Trophoblast cell (in vitro differentiated cells and primary cell): ENCODE data around the gene ACCSL.

Experiments used
- DNase-seq, 2 donors: peaks; one replicate each; pipeline ENCODE4 v3.0.0-alpha.2; 2016
- H2AFZ ChIP-seq: 2 replicates; pipeline ENCODE4 v1.6.1; 2013; ENCODE audit warnings: low read length, moderate library complexity, mild to moderate bottlenecking; ENCODE audit not compliant: insufficient read depth, poor library complexity
- H2AK5ac ChIP-seq: 2 replicates; pipeline ENCODE4 v1.6.1; 2013; ENCODE audit warnings: mild to moderate bottlenecking, low read length
- H2BK120ac ChIP-seq: 2 replicates; pipeline ENCODE4 v1.6.1; 2013; ENCODE audit warnings: low read length, mild to moderate bottlenecking, moderate library complexity; ENCODE audit not compliant: insufficient read depth, poor library complexity
- H2BK12ac ChIP-seq: 2 replicates; pipeline ENCODE4 v1.6.1; 2013; ENCODE audit warnings: mild to moderate bottlenecking, low read length, moderate library complexity
- H2BK5ac ChIP-seq: 2 replicates; pipeline ENCODE4 v1.6.1; 2013; ENCODE audit warnings: low read length, low read depth, moderate library complexity, mild to moderate bottlenecking; ENCODE audit not compliant: poor library complexity
- H3K14ac ChIP-seq: 2 replicates; pipeline ENCODE4 v1.6.1; 2013; ENCODE audit warnings: mild to moderate bottlenecking, low read length
- H3K18ac ChIP-seq: 2 replicates; pipeline ENCODE4 v1.6.1; 2013; ENCODE audit warnings: mild to moderate bottlenecking, low read length
- H3K23ac ChIP-seq: 2 replicates; pipeline ENCODE4 v1.6.1; 2013; ENCODE audit warnings: low read length
- H3K27ac ChIP-seq: 2 replicates; pipeline ENCODE4 v1.5.1; 2013; ENCODE audit warnings: low read depth, mild to moderate bottlenecking, inconsistent platforms, low read length, moderate library complexity
- H3K27me3 ChIP-seq: 2 replicates; pipeline ENCODE4 v1.6.1; 2013; ENCODE audit warnings: inconsistent platforms, mild to moderate bottlenecking, low read length, moderate library complexity; ENCODE audit not compliant: insufficient read depth
- H3K36me3 ChIP-seq, 2 experiments: 1 replicate in 1 of 2; 2 replicates in 1 of 2; pipeline ENCODE4 v1.6.1; 2013; ENCODE audit warnings: low read length in 2 of 2, mild to moderate bottlenecking in 2 of 2, moderate library complexity in 1 of 2; ENCODE audit not compliant: insufficient read depth in 2 of 2, control insufficient read depth in 1 of 2
- H3K4ac ChIP-seq: 2 replicates; pipeline ENCODE4 v1.6.1; 2013; ENCODE audit warnings: low read depth, mild to moderate bottlenecking, low read length, moderate library complexity
- H3K4me1 ChIP-seq, 2 experiments: 1 replicate in 1 of 2; 2 replicates in 1 of 2; pipeline ENCODE4 v1.6.1; 2013; ENCODE audit warnings: low read length in 2 of 2, mild to moderate bottlenecking in 2 of 2, moderate library complexity in 1 of 2; ENCODE audit not compliant: insufficient read depth in 2 of 2, control insufficient read depth in 1 of 2
- H3K4me2 ChIP-seq: 2 replicates; pipeline ENCODE4 v1.6.1; 2013; ENCODE audit warnings: inconsistent platforms, mild to moderate bottlenecking, low read length, moderate library complexity
- H3K4me3 ChIP-seq: 2 replicates; pipeline ENCODE4 v1.5.1; 2013; ENCODE audit warnings: mild to moderate bottlenecking, low read depth, low read length, inconsistent platforms
- H3K79me1 ChIP-seq: one replicate; pipeline ENCODE4 v1.6.1; 2013; ENCODE audit warnings: low read length
- H3K79me2 ChIP-seq: 2 replicates; pipeline ENCODE4 v1.6.1; 2013; ENCODE audit warnings: low read length, mild to moderate bottlenecking; ENCODE audit not compliant: control insufficient read depth, insufficient read depth, poor library complexity
- H3K9ac ChIP-seq: 2 replicates; pipeline ENCODE4 v1.6.1; 2013; ENCODE audit warnings: mild to moderate bottlenecking, low read length
- H3K9me3 ChIP-seq: 2 replicates; pipeline ENCODE4 v1.6.1; 2013; ENCODE audit warnings: low read depth, mild to moderate bottlenecking, control low read depth, inconsistent platforms, low read length; ENCODE audit not compliant: insufficient read depth
- H4K12ac ChIP-seq: 2 replicates; pipeline ENCODE4 v1.6.1; 2013; ENCODE audit warnings: low read depth, mild to moderate bottlenecking, low read length, moderate library complexity
- H4K8ac ChIP-seq: 2 replicates; pipeline ENCODE4 v1.6.1; 2013; ENCODE audit warnings: low read depth, mild to moderate bottlenecking, low read length, moderate library complexity
- H4K91ac ChIP-seq: one replicate; pipeline ENCODE4 v1.6.1; 2013; ENCODE audit warnings: low read depth, mild to moderate bottlenecking, low read length, moderate library complexity
- WGBS: extraction: QIAGEN DNeasy Blood & Tissue Kit; methylation state at CpG from one replicate; pipeline ENCODE4 v1.1.7; 2013; ENCODE audit warnings: missing lambda C conversion rate; ENCODE audit not compliant: insufficient read length, insufficient coverage; ENCODE audit errors: extremely low coverage; 5-methylcytosine and 5-hydroxymethylcytosine counted together

The ACCSL gene

GRCh38 chr11:44031549-44031948, 16.2 kb upstream of the ACCSL start:
- WGBS, result no CpG with 5 or more reads among the region's 5 CpGs
- H2BK12ac ChIP-seq, result no peak overlapping the region
- H3K4ac ChIP-seq, result no peak overlapping the region

GRCh38 chr11:44032299-44033085, 15.3 kb upstream of the ACCSL start:
- Histone ChIP-seq H3K27ac (no peak overlapping the region), H2AK5ac (no peak overlapping the region), H3K79me1 (no peaks in the 10 kb centered on the region), H3K4me2 (no peak overlapping the region), H4K8ac (no peak overlapping the region), H4K12ac (no peak overlapping the region), H3K14ac (no peak overlapping the region), H3K23ac (no peak overlapping the region), H4K91ac (no peak overlapping the region), H3K36me3 (no peaks in the 10 kb centered on the region), H2BK12ac (no peak overlapping the region), H3K18ac (no peak overlapping the region), H3K9me3 (peaks cover 2% of the 10 kb centered on the region), H2AFZ (no peak overlapping the region), H2BK5ac (no peak overlapping the region), H3K9ac (no peak overlapping the region), H3K4me3 (no peak overlapping the region), H3K4ac (no peak overlapping the region), H3K4me1 (peaks cover 6 to 21% of the 10 kb centered on the region in 2 experiments), H3K27me3 (no peaks in the 10 kb centered on the region), H3K79me2 (no peaks in the 10 kb centered on the region), H2BK120ac (no peak overlapping the region)
- DNase-seq, result no peak
- WGBS, result no CpG with 5 or more reads among the region's 15 CpGs

More at GRCh38 chr11:44031549-44031948, 16.2 kb upstream of the ACCSL start:
- Histone ChIP-seq H2BK5ac (no peak overlapping the region), H4K91ac (no peak overlapping the region), H3K27me3 (no peaks in the 10 kb centered on the region), H3K18ac (no peak overlapping the region), H3K14ac (no peak overlapping the region), H4K12ac (no peak overlapping the region), H4K8ac (no peak overlapping the region), H3K79me1 (no peaks in the 10 kb centered on the region), H2AFZ (no peak overlapping the region), H3K23ac (no peak overlapping the region), H3K4me3 (no peak overlapping the region), H3K4me1 (peaks cover 6 to 21% of the 10 kb centered on the region in 2 experiments), H3K4me2 (no peak overlapping the region), H3K9ac (no peak overlapping the region), H3K27ac (no peak overlapping the region), H3K9me3 (peaks cover 2% of the 10 kb centered on the region), H2AK5ac (no peak overlapping the region), H3K79me2 (no peaks in the 10 kb centered on the region), H3K36me3 (no peaks in the 10 kb centered on the region), H2BK120ac (no peak overlapping the region)
- DNase-seq, result no peak

- Histone ChIP-seq H2BK12ac (no peak overlapping the region), H3K79me1 (no peaks in the 10 kb centered on the region), H3K23ac (no peak overlapping the region), H3K4me1 (peaks cover 6 to 21% of the 10 kb centered on the region in 2 experiments), H3K36me3 (no peaks in the 10 kb centered on the region), H4K8ac (no peak overlapping the region), H3K27me3 (no peaks in the 10 kb centered on the region), H3K14ac (no peak overlapping the region), H3K18ac (no peak overlapping the region), H4K12ac (no peak overlapping the region), H3K9ac (no peak overlapping the region), H2AFZ (no peak overlapping the region), H3K4me2 (no peak overlapping the region), H3K4ac (no peak overlapping the region), H2BK120ac (no peak overlapping the region), H3K4me3 (no peak overlapping the region), H3K79me2 (no peaks in the 10 kb centered on the region), H3K9me3 (peaks cover 2% of the 10 kb centered on the region), H2BK5ac (no peak overlapping the region), H3K27ac (no peak overlapping the region), H2AK5ac (no peak overlapping the region), H4K91ac (no peak overlapping the region)
- no peak for DNase-seq
- no CpG with 5 or more reads among the region's 3 CpGs for WGBS
These were observed 14.3 kb upstream of the ACCSL start for GRCh38 chr11:44033411-44033850.

- no peak overlapping the region for H3K14ac ChIP-seq
- H4K91ac ChIP-seq, result no peak overlapping the region
- no peak overlapping the region for H3K18ac ChIP-seq
- H3K23ac ChIP-seq, result no peak overlapping the region
- no peak overlapping the region for H2BK12ac ChIP-seq
- no peak overlapping the region for H2AK5ac ChIP-seq
- DNase-seq, result no peak
- H2BK120ac ChIP-seq, result no peak overlapping the region
- peaks cover 6 to 20% of the 10 kb centered on the region in 2 experiments for H3K4me1 ChIP-seq
- no peaks in the 10 kb centered on the region for H3K36me3 ChIP-seq
- WGBS, result no CpG with 5 or more reads among the region's 3 CpGs
- no peaks in the 10 kb centered on the region for H3K27me3 ChIP-seq
- no peak overlapping the region for H3K9ac ChIP-seq
- H3K27ac ChIP-seq, result no peak overlapping the region
- no peak overlapping the region for H2BK5ac ChIP-seq
- H4K8ac ChIP-seq, result no peak overlapping the region
- no peaks in the 10 kb centered on the region for H3K79me2 ChIP-seq
- no peak overlapping the region for H3K4ac ChIP-seq
- no peak overlapping the region for H3K4me3 ChIP-seq
- H3K9me3 ChIP-seq, result peaks cover 2% of the 10 kb centered on the region
- H2AFZ ChIP-seq, result no peak overlapping the region
- no peak overlapping the region for H3K4me2 ChIP-seq
- no peak overlapping the region for H4K12ac ChIP-seq
- H3K79me1 ChIP-seq, result no peaks in the 10 kb centered on the region
These were observed 13.9 kb upstream of the ACCSL start for GRCh38 chr11:44033856-44034255.
